Measurements from ENCODE around the gene MAT2B.
"Not testable (repeated sequence)": the region's sequence is repeated elsewhere in the genome, so short reads cannot be mapped to it uniquely, and the experiment has no call there.

Gene MAT2B

DNA sequence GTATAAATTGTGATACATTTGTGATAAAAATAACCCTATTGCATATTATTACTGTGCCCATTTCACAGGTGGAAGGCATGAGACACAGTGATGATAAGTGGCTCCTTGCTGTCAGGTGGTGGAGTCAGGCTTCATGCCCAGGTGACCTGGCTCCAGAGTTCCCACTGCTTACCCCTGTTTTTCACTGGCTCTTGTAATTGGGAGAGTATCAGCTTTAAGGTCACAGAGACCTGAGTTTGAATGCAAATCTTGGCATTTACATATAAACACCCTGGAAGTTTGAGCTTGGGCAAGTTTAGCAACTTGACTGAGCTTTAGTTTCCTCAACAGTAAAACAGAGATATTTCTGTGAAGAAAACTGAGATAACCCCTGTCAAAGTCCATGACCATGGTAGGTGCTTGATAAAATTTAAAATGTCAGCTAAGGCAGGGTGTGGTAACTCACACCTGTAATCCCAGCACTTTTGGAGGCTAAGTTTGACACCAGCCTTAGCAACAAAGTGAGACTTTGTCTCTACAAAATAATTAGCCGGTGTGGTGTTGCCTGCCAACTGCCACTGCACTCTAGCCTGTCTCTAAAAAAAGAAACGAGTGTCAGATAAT is 29.2 kb downstream of the MAT2B start:
- TF ChIP-seq ZNF8 (CRISPR knock-in tag; IDR thresholded peaks at IDR 0.05) (no peak), CSDC2 (CRISPR knock-in tag; IDR thresholded peaks at IDR 0.05) (no peak), PPARA (CRISPR knock-in tag; IDR thresholded peaks at IDR 0.05; ENCODE audit: borderline replicate concordance) (no peak), ARNTL (CRISPR knock-in tag; IDR thresholded peaks at IDR 0.05; ENCODE audit: borderline replicate concordance, low read depth) (no peak), ESRRG (CRISPR knock-in tag; IDR thresholded peaks at IDR 0.05) (no peak), RARB (CRISPR knock-in tag; IDR thresholded peaks at IDR 0.05) (no peak)
- TF ChIP-seq, protein P1, sequence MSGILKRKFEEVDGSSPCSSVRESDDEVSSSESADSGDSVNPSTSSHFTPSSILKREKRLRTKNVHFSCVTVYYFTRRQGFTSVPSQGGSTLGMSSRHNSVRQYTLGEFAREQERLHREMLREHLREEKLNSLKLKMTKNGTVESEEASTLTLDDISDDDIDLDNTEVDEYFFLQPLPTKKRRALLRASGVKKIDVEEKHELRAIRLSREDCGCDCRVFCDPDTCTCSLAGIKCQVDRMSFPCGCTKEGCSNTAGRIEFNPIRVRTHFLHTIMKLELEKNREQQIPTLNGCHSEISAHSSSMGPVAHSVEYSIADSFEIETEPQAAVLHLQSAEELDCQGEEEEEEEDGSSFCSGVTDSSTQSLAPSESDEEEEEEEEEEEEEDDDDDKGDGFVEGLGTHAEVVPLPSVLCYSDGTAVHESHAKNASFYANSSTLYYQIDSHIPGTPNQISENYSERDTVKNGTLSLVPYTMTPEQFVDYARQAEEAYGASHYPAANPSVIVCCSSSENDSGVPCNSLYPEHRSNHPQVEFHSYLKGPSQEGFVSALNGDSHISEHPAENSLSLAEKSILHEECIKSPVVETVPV (CRISPR knock-in tag; IDR thresholded peaks at IDR 0.05): no peak
- TF ChIP-seq, protein P2, sequence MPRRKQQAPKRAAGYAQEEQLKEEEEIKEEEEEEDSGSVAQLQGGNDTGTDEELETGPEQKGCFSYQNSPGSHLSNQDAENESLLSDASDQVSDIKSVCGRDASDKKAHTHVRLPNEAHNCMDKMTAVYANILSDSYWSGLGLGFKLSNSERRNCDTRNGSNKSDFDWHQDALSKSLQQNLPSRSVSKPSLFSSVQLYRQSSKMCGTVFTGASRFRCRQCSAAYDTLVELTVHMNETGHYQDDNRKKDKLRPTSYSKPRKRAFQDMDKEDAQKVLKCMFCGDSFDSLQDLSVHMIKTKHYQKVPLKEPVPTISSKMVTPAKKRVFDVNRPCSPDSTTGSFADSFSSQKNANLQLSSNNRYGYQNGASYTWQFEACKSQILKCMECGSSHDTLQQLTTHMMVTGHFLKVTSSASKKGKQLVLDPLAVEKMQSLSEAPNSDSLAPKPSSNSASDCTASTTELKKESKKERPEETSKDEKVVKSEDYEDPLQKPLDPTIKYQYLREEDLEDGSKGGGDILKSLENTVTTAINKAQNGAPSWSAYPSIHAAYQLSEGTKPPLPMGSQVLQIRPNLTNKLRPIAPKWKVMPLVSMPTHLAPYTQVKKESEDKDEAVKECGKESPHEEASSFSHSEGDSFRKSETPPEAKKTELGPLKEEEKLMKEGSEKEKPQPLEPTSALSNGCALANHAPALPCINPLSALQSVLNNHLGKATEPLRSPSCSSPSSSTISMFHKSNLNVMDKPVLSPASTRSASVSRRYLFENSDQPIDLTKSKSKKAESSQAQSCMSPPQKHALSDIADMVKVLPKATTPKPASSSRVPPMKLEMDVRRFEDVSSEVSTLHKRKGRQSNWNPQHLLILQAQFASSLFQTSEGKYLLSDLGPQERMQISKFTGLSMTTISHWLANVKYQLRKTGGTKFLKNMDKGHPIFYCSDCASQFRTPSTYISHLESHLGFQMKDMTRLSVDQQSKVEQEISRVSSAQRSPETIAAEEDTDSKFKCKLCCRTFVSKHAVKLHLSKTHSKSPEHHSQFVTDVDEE (CRISPR knock-in tag; IDR thresholded peaks at IDR 0.05): no peak
- no peak for ATAC-seq

DNA sequence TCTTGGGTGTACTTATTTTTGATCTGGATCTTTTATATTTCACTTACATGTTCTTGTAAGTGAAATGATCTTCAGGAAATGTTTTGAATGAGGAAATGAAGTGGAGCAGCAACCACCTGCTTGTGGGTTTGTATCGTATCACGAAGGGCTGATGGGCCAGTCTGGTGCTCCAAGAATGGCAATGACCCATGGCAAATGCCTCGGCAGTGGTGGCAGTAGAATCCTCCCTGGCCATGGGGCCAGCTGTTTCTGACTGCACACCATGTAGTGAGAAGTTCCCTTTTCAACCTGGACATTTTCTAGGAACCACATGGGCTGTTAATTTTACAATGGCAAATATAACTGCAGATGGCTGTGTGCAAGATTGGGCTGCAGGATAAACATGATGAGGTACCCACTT is 29.9 kb downstream of the MAT2B start:
- no peak for TF ChIP-seq PPARA (CRISPR knock-in tag; IDR thresholded peaks at IDR 0.05; ENCODE audit: borderline replicate concordance)
- no peak for TF ChIP-seq ZNF70 (CRISPR knock-in tag; IDR thresholded peaks at IDR 0.05)
- ATAC-seq: no peak

DNA sequence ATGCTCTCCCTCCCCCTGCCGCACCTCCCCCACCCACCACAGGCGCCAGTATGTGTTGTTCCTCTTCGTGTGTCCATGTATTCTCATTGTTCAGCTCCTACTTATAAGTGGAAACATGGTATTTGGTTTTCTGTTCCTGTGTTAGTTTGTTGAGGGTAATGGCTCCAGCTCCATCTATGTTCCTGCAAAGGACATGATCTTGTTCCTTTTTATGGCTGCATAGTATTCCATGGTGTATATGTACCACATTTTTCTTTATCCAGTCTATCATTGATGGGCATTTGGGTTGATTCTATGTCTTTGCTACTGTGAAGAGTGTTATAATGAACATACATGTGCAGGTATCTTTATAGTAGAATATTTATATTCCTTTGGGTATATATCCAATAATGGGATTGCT is 31.0 kb downstream of the MAT2B start:
- 0 out of 2 replicates have a peak, but pooled peaks have one; percentile 36 for TF ChIP-seq ZNF8 (CRISPR knock-in tag; IDR thresholded peaks at IDR 0.05)
- ATAC-seq: not testable (repeated sequence)

DNA sequence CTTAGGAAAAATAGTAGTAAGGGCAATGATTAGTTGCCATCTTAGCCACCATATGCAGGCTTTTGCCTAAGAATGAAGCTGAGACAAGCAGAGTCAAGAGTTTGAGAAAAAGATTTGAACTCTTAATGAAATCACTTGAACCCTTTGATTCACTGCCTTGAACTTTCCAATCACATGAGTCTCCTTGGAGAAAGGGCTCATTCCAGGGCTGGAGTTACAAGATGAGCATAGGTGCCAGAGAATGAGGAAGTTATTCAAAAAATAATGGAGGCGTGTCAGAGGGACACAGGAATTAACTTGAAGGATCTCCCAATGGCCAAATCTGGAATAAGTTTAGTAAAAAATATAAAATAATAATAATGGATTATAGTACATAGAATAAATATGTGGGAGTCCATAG is 35.3 kb downstream of the MAT2B start:
- no peak for ATAC-seq
- TF ChIP-seq, protein P3, sequence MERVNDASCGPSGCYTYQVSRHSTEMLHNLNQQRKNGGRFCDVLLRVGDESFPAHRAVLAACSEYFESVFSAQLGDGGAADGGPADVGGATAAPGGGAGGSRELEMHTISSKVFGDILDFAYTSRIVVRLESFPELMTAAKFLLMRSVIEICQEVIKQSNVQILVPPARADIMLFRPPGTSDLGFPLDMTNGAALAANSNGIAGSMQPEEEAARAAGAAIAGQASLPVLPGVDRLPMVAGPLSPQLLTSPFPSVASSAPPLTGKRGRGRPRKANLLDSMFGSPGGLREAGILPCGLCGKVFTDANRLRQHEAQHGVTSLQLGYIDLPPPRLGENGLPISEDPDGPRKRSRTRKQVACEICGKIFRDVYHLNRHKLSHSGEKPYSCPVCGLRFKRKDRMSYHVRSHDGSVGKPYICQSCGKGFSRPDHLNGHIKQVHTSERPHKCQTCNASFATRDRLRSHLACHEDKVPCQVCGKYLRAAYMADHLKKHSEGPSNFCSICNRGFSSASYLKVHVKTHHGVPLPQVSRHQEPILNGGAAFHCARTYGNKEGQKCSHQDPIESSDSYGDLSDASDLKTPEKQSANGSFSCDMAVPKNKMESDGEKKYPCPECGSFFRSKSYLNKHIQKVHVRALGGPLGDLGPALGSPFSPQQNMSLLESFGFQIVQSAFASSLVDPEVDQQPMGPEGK (CRISPR knock-in tag; IDR thresholded peaks at IDR 0.05; ENCODE audit: borderline replicate concordance): no peak
- TF ChIP-seq OSR1 (CRISPR knock-in tag; IDR thresholded peaks at IDR 0.05) (no peak), ZC3H10 (CRISPR knock-in tag; IDR thresholded peaks at IDR 0.05) (no peak), ZNF565 (CRISPR knock-in tag; conservative IDR thresholded peaks at IDR 0.05; ENCODE audit: low read depth) (no peak), TOX (CRISPR knock-in tag; IDR thresholded peaks at IDR 0.05; ENCODE audit: borderline replicate concordance) (no peak), CSDC2 (CRISPR knock-in tag; IDR thresholded peaks at IDR 0.05) (no peak), ZFP3 (CRISPR knock-in tag; IDR thresholded peaks at IDR 0.05) (no peak)
- TF ChIP-seq, protein P4, sequence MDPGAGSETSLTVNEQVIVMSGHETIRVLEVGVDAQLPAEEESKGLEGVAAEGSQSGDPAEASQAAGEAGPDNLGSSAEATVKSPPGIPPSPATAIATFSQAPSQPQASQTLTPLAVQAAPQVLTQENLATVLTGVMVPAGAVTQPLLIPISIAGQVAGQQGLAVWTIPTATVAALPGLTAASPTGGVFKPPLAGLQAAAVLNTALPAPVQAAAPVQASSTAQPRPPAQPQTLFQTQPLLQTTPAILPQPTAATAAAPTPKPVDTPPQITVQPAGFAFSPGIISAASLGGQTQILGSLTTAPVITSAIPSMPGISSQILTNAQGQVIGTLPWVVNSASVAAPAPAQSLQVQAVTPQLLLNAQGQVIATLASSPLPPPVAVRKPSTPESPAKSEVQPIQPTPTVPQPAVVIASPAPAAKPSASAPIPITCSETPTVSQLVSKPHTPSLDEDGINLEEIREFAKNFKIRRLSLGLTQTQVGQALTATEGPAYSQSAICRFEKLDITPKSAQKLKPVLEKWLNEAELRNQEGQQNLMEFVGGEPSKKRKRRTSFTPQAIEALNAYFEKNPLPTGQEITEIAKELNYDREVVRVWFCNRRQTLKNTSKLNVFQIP (CRISPR knock-in tag; IDR thresholded peaks at IDR 0.05; ENCODE audit: borderline replicate concordance, low read depth): no peak
- TF ChIP-seq, protein P2 (CRISPR knock-in tag; IDR thresholded peaks at IDR 0.05): no peak
- TF ChIP-seq, protein P5, sequence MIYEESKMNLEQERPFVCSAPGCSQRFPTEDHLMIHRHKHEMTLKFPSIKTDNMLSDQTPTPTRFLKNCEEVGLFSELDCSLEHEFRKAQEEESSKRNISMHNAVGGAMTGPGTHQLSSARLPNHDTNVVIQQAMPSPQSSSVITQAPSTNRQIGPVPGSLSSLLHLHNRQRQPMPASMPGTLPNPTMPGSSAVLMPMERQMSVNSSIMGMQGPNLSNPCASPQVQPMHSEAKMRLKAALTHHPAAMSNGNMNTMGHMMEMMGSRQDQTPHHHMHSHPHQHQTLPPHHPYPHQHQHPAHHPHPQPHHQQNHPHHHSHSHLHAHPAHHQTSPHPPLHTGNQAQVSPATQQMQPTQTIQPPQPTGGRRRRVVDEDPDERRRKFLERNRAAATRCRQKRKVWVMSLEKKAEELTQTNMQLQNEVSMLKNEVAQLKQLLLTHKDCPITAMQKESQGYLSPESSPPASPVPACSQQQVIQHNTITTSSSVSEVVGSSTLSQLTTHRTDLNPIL (CRISPR knock-in tag; IDR thresholded peaks at IDR 0.05; ENCODE audit: low read depth): no peak
- TF ChIP-seq, protein P1 (CRISPR knock-in tag; IDR thresholded peaks at IDR 0.05): no peak

All from SK-N-SH treated with all-trans-retinoic acid at 6 μM for 48 hours (cell line).